Measurements from ENCODE around the gene SKIC3. TPM values are rescaled to one million over a fixed set of nuclear protein-coding genes. Genes with fewer than 3 reads are reported as not detected.

The SKIC3 gene
- polyA plus RNA-seq, 1 of the 3 experiments (the other 2 are of a cell fraction), result 27.4 TPM

- Histone ChIP-seq H3K27me3 (ENCODE audit: insufficient read depth) (no peaks in the 10 kb centered on the region), H3K36me3 (replicated peaks in 1 of 2; ENCODE audit: control insufficient read depth in 1 of 2, insufficient read depth in 2 of 2, low read length in 1 of 2) (peaks cover 79 to 92% of the 10 kb centered on the region in 2 experiments), H3F3A (replicated peaks; ENCODE audit: insufficient read depth) (no peaks in the 10 kb centered on the region), H3K4me3 (ENCODE audit: low read depth in 2 of 2, low read length in 1 of 2) (no peak overlapping the region), H3K27ac (ENCODE audit: low read depth in 2 of 2, low read length in 1 of 2) (no peak overlapping the region), H3K4me1 (ENCODE audit: control insufficient read depth in 1 of 2, insufficient read depth in 2 of 2, low read depth in 1 of 2, low read length in 1 of 2) (no peaks in the 10 kb centered on the region), H3K9me2 (peaks cover 5% of the 10 kb centered on the region; the same call in 1 of the 2 replicates), H3K9me3 (no peaks in the 10 kb centered on the region), H3K79me2 (ENCODE audit: insufficient read depth) (no peaks in the 10 kb centered on the region), H3K9ac (no peak overlapping the region), H3K4me2 (no peak overlapping the region), H4K20me1 (ENCODE audit: insufficient read depth) (no peaks in the 10 kb centered on the region), H2AFZ (ENCODE audit: low read depth) (no peak overlapping the region)
- ChIA-PET POLR2A (no interaction called here), CTCF (no interaction called here)
- WGBS (ENCODE audit: low lambda C conversion rate), result 86% methylated on average over 2 of the region's 2 CpGs
- DNase-seq, result no peak
- TF ChIP-seq FOSL2 (IDR thresholded peaks at IDR 0.05; ENCODE audit: borderline replicate concordance, low read depth) (no peak), FOXM1 (IDR thresholded peaks at IDR 0.05; ENCODE audit: low read depth) (no peak), SIN3A (IDR thresholded peaks at IDR 0.05; ENCODE audit: borderline replicate concordance, low read depth, low read length) (no peak)
Measured at GRCh38 chr5:95518417-95518816, 36.4 kb downstream of the SKIC3 start.

- no peak overlapping the region for H2AFZ ChIP-seq (ENCODE audit: low read depth)
- no peak overlapping the region for H3K27ac ChIP-seq (ENCODE audit: low read depth in 2 of 2, low read length in 1 of 2)
- DNase-seq, result no peak
- TF ChIP-seq USF2 (IDR thresholded peaks at IDR 0.05; ENCODE audit: borderline replicate concordance, low read depth, low read length) (no peak), FOXJ3 (CRISPR knock-in tag; IDR thresholded peaks at IDR 0.05) (no peak), GABPA (IDR thresholded peaks at IDR 0.05; ENCODE audit: low read depth) (no peak), RFX5 (IDR thresholded peaks at IDR 0.05; ENCODE audit: low read length) (no peak), TCF12 (IDR thresholded peaks at IDR 0.05) (no peak), SMC3 (IDR thresholded peaks at IDR 0.05; ENCODE audit: low read depth, low read length) (no peak), GATA2 (CRISPR knock-in tag; IDR thresholded peaks at IDR 0.05) (no peak), RAD21 (IDR thresholded peaks at IDR 0.05; ENCODE audit: low read length) (no peak), REST (IDR thresholded peaks at IDR 0.05; ENCODE audit: low read depth, low read length) (no peak), RXRA (IDR thresholded peaks at IDR 0.05; ENCODE audit: borderline replicate concordance, low read depth) (no peak), POLR2AphosphoS5 (IDR thresholded peaks at IDR 0.05; ENCODE audit: low read depth, low read length) (no peak), NRF1 (IDR thresholded peaks at IDR 0.05; ENCODE audit: low read depth, low read length) (no peak), TEAD4 (IDR thresholded peaks at IDR 0.05; ENCODE audit: borderline replicate concordance, insufficient read depth) (no peak), PBX3 (IDR thresholded peaks at IDR 0.05) (no peak), TAF1 (IDR thresholded peaks at IDR 0.05; ENCODE audit: borderline replicate concordance, low read depth, low read length) (no peak), USF1 (IDR thresholded peaks at IDR 0.05; ENCODE audit: borderline replicate concordance, low read depth) (no peak), IRF3 (IDR thresholded peaks at IDR 0.05; ENCODE audit: low read depth, low read length) (no peak)
- H4K20me1 ChIP-seq (ENCODE audit: insufficient read depth), result no peaks in the 10 kb centered on the region
- H3K4me3 ChIP-seq (ENCODE audit: low read depth in 2 of 2, low read length in 1 of 2), result no peak overlapping the region
- H3K9me3 ChIP-seq, result no peaks in the 10 kb centered on the region
- no peak overlapping the region for H3K9ac ChIP-seq
- POLR2A ChIA-PET, result no interaction called here
- H3K27me3 ChIP-seq (ENCODE audit: insufficient read depth), result no peaks in the 10 kb centered on the region
- CTCF ChIA-PET, result no interaction called here
- no peaks in the 10 kb centered on the region for H3K9me2 ChIP-seq
- H3K36me3 ChIP-seq (replicated peaks in 1 of 2; ENCODE audit: control insufficient read depth in 1 of 2, insufficient read depth in 2 of 2, low read length in 1 of 2), result peaks cover 89 to 95% of the 10 kb centered on the region in 2 experiments
- H3F3A ChIP-seq (replicated peaks; ENCODE audit: insufficient read depth), result peaks cover 1% of the 10 kb centered on the region
- no peaks in the 10 kb centered on the region for H3K79me2 ChIP-seq (ENCODE audit: insufficient read depth)
- no peak overlapping the region for H3K4me2 ChIP-seq
- WGBS (ENCODE audit: low lambda C conversion rate), result 93% methylated on average over 1 of the region's 1 CpG
- no peaks in the 10 kb centered on the region for H3K4me1 ChIP-seq (ENCODE audit: control insufficient read depth in 1 of 2, insufficient read depth in 2 of 2, low read depth in 1 of 2, low read length in 1 of 2)
Measured at GRCh38 chr5:95511606-95512005, 43.2 kb downstream of the SKIC3 start.
